Activated CD8-positive, alpha-beta memory T cell treated with anti-CD3 and anti-CD28 coated beads for 48 hours (primary cell): Measurements from ENCODE around the gene KCTD15.

Source experiments
- DNase-seq, 3 experiments: peaks; one replicate each; pipeline ENCODE4 v3.0.0-alpha.2; 2020; ENCODE audit warnings: low read depth in 2 of 3, low spot score in 2 of 3

Gene KCTD15

GRCh38 chr19:33795370-33796163, 1.1 kb upstream of the KCTD15 start:
- DNase-seq = peak in 2 of 3 experiments; percentile 12 to 35

DNA sequence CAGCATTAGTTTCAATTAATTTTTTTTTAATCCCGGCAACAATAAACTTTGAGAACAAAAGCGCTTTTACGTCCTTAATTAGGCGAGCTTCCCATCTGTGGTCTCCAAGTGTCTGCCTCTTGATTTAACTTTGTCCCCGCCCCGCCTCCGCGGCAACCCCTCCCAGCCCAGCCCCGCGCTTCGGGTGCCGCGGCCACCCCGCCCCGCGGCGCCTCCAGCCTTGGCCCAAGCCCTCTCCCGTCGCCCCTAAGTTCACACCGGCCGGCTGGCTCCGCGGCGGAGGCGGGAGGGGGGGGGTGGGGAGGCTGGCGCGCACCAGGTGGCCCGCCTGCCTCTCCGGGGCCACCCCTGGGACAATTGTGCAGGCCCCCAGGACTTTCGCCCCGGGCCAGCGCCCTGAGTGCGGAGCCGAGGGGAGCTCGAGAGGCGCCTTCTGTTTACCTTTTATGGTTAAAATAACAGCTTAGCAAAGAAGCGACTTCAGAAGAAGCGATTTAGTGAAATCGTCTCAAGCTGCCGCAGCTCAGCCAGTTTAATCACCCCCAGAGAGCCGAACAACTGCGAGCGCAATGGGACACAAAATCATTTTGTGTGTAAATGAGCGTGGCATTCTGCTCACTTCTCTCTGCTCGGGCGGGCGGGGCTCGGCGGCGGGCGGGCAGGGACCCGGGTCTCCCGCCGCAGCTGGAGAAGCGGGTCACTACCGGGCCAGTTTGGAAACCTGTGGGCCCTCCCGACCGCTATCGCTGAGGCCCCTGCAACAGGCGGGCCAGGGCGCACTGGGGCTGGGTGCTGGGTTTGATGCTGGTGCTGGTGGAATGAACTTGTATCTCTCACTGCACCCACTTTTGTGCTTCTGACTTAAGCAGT, 1.4 kb downstream of the KCTD15 start:
- DNase-seq = no peak

GRCh38 chr19:33798681-33799111, 2.0 kb downstream of the KCTD15 start:
- DNase-seq = no peak

GRCh38 chr19:33799476-33799875, 2.8 kb downstream of the KCTD15 start:
- no peak for DNase-seq

DNA sequence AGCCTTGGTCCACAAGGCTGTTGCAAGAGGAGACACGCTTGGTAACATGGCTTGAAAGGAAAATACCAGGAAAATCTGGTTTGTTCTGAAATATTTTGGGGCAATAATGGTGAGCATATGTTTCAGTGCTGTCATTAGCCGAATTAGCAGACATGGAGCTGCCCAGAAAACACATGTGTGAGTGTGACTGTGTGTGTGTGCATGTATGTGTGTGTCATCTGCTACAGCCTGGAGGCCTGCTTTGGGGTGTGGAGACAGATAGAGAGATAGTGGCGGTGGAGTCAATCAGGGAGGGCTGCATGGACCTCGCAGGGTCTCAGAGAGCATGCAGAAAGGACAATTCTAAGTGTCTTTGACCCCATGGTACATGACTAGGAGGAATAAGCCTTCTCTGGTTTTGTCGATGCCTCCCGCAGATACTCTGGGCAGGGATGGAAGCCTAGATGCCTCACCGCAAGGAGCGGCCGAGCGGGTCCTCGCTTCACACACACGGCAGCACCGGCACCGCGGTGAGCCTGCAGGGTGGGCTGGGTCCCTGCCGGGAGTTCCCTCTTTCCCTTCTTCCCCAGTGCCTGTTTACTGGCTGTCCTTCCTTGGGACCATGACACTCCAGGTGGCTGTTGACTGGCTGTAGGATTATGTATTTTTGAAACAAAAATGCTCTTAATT, 3.5 kb downstream of the KCTD15 start:
- DNase-seq = no peak

- no peak for DNase-seq
These were observed 4.7 kb downstream of the KCTD15 start for GRCh38 chr19:33801411-33801810.

- DNase-seq = no peak
These were observed 5.3 kb downstream of the KCTD15 start for GRCh38 chr19:33802001-33802400.

DNA sequence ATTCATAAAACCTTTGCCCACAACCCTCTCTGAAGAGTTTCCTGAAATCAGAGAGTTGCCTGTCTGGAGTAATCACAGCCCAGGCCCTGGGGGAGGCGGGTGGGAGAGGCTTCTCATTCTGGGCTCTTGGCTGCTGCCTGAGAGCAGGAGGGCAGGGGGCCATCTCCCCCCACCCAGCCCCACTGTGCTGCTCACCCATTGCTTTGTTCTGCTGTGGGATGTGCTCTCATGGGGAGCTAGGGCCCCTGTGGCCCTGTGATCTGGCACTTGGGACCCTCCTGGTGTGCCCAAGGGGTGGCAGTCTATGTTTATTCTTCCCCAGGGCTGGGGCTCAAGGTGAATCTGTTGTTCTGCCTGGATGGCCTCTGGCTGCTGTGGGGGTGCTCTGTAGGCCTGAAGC, 6.1 kb downstream of the KCTD15 start:
- DNase-seq = no peak

GRCh38 chr19:33803383-33803782, 6.7 kb downstream of the KCTD15 start:
- DNase-seq = no peak

DNA sequence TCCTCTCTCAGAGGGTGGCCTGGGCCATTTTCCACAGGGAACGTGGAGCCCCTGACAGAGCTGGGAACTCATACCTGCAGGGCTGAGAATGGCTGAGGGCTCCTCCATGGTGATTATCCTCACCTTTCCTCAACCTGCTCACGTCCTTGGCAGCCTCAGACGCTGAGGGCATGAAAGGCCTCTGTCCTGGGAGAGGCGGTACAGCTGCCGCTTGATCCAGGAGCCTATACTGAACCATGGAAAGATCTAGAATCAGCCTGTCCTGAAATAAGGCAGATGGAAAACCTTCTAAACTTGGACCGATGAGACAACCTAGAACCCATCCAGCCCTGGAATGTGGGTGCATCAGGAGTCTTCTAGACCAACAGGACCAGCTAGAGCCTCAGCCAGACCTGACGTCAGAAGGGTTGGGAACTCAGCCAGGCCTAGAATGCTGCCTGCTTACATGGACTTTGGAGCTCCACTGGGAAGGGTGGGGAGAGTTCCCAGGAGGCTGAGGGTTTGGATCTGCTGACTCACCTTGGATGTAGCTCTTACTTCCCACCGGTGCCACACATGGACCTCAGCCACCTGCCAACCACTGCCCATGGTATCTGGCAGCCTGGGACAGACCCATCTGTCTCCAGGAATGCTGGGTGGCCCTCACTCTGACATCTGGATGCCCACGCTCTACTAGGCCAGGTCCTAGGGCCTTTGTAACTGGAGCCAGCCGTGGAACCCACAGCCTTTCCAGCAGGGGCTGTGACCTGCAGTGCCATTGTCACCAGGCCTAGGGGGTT, 7.5 kb downstream of the KCTD15 start:
- DNase-seq = no peak

DNA sequence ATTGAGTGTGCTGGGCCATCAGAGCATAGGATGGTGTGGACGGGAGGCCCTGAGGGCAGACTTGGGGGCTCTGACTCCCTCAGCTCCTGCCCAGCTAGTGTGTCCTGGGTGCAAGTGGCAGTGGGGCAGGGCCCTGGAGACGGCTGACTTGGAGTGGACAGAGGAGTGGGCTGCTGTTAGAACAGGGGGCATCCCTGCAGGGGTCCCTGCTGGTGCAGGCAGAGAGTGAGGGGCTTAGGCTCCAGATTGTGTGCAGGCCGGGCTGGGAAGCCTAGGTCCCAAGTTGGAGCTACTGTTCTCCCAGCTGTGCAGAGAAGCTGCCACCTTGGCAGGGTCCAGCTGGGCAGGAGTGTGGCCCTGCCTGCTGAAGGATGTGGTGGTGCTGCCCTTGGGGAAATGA, 8.6 kb downstream of the KCTD15 start:
- no peak for DNase-seq

DNA sequence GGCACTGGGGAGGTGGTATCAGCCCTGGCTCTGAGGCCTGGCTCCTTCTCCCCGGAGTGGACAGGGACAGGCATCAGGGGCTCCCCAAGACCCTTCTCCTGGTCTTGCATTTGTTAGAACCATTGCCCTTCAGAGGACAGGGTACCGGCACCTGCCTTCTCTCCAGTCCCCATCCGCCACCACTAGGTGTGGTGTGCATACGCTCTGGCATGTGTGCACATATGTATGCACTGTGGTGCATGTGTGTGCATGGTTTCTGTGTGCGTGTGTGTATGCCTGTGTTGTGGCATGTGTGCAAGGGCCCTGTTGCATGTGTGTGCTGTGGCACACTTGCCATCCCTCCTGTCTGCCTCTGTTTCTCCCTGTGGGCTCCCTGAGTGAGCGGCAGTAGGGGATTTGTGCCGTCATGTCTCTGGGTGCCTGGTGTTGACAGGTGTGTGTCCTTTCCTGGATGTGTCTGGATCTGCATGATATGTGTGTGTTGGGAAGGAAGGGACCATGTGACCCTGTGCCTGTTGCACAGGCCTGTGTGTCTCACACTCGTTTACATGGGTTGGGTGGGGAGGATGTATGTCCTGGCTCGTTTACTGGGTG, 9.3 kb downstream of the KCTD15 start:
- no peak for DNase-seq

DNA sequence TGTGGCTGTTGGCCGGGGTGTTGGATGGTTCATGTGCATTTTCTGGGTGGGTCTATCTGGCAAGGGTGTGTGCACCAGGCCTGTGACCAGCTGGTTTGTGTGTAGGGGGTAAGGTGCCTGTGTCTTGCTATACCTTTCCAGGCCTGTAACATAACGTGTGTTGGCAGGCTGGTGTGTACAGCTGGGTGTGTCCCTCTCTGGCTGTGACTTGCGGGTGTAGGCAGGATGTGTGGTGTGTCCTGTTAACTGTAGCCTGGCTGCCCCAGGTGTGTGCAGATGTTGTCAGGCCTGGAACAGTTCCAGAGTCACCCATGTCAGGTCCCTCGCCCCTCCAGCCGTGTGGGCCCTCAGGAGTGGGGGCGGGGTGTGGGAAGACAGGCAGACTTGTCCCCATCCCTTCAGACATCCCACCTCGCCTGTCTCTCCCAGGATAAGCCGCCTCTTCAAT, 9.8 kb downstream of the KCTD15 start:
- no peak for DNase-seq

DNA sequence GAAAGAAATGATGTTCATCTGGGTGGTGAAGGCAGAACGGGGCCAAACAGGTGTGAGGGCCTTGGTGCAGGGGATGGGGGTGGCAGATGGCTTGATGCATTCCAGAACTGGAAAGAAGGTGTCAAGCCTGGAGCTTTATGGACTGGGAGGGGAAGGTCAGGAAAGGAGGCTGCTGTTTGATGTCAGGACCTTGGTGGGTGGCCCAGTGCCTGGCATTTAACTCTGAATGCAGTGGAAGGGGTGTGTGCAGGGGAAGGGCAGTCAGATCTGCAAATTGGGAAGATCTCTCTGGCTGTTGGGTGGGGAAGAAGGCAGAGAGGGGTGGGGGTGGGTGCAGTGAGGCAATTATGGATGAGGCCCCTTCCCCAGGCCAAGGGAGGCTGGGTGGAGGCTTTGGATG, 11.7 kb downstream of the KCTD15 start:
- no peak for DNase-seq

DNA sequence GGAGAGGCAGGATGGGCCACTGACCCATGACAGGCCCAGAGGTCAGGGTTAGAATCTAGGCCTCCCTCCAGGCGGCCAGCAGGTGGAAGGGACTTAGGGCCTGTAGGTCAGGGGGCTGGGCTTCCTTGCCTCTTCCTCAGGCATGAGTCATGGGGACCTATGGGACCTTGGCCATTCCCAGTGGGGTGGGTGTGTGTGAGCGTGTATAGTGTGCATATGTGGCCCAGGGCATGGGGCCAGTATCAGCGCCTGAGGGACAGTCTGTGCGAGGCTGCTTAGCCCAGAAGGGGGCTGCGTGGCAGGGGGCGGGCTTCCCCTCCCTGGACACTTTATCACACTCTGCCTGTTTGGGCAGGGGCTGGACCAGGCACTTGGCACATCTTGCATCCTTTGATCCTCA, 13.3 kb downstream of the KCTD15 start:
- DNase-seq = no peak

DNA sequence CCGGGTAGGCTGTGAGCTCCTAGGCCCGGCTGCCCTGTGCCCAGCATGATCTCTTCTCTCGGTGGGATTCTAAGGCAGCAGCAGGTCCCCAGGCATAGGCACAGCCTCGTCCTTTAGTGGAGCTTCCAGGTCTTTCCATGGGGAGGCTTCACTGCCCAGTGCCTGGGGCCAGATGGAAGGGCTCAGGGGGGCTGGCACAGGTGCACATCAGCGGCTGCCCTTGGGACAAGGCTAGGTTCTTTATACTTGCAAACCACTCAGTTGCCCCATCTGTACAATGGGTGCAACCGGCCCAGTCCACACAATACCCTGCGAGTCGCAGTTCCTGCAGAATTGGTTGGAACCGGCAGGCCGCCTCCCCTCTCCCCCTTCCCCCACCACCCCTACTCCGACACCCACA, 14.2 kb downstream of the KCTD15 start:
- DNase-seq = no peak

- DNase-seq = no peak
These were observed 14.6 kb downstream of the KCTD15 start for GRCh38 chr19:33811246-33811645.

DNA sequence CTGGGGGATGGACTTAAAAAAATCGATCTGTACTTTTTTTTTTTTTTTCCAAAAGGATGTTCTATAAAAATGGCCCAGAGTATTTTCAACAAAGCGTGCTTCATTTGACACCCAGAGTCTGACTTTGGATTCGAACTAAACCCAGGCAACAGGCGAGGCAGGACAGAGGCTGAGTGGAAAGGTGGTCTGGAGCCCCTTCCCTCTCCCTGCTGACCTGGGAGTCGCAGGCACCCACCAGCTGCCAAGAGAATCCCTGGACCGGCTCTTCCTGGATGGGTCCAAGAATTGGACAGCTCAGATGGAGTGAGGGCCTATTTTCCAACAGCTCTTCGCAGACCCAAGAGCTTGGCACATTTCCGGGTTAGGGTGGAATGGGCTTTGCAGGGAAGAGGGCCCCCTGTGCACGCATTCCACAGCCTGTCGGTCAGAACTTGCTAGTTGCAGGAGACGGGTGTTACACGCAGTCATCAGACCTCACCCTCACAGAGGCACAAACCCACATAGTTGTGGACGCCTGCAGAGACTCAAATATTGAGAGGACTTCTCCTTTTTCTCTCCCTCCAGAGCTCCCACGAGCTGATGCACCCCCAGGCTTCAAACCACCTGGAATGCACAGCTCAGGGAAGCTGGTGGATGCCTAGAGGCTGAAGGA, 15.2 kb downstream of the KCTD15 start:
- DNase-seq = no peak

DNA sequence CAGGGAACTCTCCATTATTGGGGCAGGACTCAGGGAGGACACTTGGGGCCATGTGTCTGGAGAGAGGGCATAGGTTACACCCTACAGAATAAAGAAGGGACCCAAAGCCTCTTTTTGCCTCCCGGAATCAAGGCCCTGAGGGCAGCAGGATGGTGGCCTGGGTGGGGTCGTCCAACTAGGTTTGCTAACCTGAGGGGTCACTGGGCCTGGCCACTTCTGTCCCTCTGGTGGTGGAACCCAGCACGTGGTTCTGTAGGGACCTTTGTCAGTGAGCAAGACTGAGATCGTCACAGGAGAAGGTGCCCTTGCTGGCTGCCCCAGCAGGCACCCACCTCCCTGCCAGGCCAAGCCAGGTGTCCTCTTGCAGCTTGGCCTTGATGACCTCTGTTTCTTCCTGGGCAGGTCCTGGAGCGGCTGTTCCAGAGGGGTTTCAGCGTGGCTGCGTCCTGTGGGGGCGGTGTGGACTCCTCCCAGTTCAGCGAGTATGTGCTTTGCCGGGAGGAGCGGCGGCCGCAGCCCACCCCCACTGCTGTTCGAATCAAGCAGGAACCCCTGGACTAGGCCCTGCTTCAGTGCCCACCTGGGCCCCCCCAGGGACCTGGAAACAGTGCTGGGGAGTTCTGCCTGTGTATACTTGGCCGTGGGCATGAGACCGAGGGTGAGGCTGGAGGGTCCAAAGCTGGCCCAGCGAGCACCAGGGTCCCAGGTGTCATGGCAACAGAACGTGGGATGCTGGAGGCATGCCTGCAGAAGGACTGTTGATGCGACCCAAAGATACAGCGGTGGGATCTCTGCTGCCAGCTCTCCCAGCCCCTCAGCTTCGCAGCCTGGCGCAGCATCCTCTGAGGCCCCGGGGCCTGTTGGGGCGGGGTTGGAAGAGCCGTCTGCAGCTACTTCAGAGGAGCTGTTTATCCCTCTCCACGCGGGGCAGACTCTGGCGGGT, 16.0 kb downstream of the KCTD15 start:
- no peak for DNase-seq
